Glomerular visceral epithelial cell (primary cell): Measurements from ENCODE around the gene CARD11.
"Not testable (repeated sequence)": the region's sequence is repeated elsewhere in the genome, so short reads cannot be mapped to it uniquely, and the experiment has no call there.

Experiments
- DNase-seq: peaks from one replicate; pipeline ENCODE4 v3.0.0-alpha.2; 2016; ENCODE audit errors: extremely low spot score

The CARD11 gene

GRCh38 chr7:2965301-2965700 is 78.4 kb downstream of the CARD11 start:
- no peak for DNase-seq

GRCh38 chr7:2964208-2964607 is 79.5 kb downstream of the CARD11 start:
- no peak for DNase-seq

GRCh38 chr7:2962865-2963264 is 80.8 kb downstream of the CARD11 start:
- no peak for DNase-seq

GRCh38 chr7:2959828-2960599 is 83.7 kb downstream of the CARD11 start:
- DNase-seq = no peak

- DNase-seq = no peak
Observed at GRCh38 chr7:2959103-2959680, 84.5 kb downstream of the CARD11 start.

GRCh38 chr7:2958416-2959102 is 85.1 kb downstream of the CARD11 start:
- no peak for DNase-seq

- DNase-seq = not testable (repeated sequence)
Observed at GRCh38 chr7:2957369-2957727, 86.3 kb downstream of the CARD11 start.

- DNase-seq = peak; percentile 43
Observed at GRCh38 chr7:2956526-2957368, 86.9 kb downstream of the CARD11 start.

GRCh38 chr7:2956076-2956475 is 87.6 kb downstream of the CARD11 start:
- DNase-seq = no peak

GRCh38 chr7:2955269-2955668 is 88.4 kb downstream of the CARD11 start:
- no peak for DNase-seq

GRCh38 chr7:2954433-2954853 is 89.2 kb downstream of the CARD11 start:
- no peak for DNase-seq

- DNase-seq = no peak
Observed at GRCh38 chr7:2953588-2954407, 89.9 kb downstream of the CARD11 start.

- no peak for DNase-seq
Observed at GRCh38 chr7:2953099-2953498, 90.6 kb downstream of the CARD11 start.

GRCh38 chr7:2952316-2952715 is 91.4 kb downstream of the CARD11 start:
- DNase-seq = no peak

- no peak for DNase-seq
Observed at GRCh38 chr7:2950578-2950977, 93.1 kb downstream of the CARD11 start.

GRCh38 chr7:2948749-2949148 is 94.9 kb downstream of the CARD11 start:
- DNase-seq = no peak

- no peak for DNase-seq
Observed at GRCh38 chr7:2947058-2947780, 96.4 kb downstream of the CARD11 start.

GRCh38 chr7:2945171-2945570 is 98.5 kb downstream of the CARD11 start:
- no peak for DNase-seq

GRCh38 chr7:2944739-2945138 is 98.9 kb downstream of the CARD11 start:
- DNase-seq = no peak

GRCh38 chr7:2943851-2944601 is 99.6 kb downstream of the CARD11 start:
- DNase-seq = no peak
